ENCODE measurements around the gene EHHADH.

DNA sequence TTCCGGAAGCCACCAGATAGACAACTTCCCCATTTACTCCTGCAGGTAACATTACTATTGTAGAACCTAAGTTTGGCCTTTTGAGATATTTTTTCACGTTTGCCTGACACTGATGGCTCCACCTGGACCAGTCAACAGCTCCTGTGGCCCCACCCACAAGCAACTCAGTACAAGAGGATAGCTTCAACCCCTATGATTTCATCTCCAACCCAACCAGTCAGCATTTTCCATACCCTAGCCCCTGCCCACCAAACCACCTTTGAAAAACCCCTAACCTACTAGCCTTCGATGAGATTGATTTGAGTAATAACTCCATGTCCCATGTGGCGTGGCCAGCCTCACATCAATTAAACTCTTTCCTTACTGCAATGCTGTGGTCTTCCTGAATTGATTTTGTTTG lies 950 bp upstream of the EHHADH start:
- TF ChIP-seq, protein P1, sequence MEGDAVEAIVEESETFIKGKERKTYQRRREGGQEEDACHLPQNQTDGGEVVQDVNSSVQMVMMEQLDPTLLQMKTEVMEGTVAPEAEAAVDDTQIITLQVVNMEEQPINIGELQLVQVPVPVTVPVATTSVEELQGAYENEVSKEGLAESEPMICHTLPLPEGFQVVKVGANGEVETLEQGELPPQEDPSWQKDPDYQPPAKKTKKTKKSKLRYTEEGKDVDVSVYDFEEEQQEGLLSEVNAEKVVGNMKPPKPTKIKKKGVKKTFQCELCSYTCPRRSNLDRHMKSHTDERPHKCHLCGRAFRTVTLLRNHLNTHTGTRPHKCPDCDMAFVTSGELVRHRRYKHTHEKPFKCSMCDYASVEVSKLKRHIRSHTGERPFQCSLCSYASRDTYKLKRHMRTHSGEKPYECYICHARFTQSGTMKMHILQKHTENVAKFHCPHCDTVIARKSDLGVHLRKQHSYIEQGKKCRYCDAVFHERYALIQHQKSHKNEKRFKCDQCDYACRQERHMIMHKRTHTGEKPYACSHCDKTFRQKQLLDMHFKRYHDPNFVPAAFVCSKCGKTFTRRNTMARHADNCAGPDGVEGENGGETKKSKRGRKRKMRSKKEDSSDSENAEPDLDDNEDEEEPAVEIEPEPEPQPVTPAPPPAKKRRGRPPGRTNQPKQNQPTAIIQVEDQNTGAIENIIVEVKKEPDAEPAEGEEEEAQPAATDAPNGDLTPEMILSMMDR (IDR thresholded peaks at IDR 0.05): no peak
- TF ChIP-seq, protein P2, sequence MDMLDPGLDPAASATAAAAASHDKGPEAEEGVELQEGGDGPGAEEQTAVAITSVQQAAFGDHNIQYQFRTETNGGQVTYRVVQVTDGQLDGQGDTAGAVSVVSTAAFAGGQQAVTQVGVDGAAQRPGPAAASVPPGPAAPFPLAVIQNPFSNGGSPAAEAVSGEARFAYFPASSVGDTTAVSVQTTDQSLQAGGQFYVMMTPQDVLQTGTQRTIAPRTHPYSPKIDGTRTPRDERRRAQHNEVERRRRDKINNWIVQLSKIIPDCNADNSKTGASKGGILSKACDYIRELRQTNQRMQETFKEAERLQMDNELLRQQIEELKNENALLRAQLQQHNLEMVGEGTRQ (IDR thresholded peaks at IDR 0.05; ENCODE audit: borderline replicate concordance, low read depth, low read length): no peak
- TF ChIP-seq RCOR1 (IDR thresholded peaks at IDR 0.05; ENCODE audit: low read length) (no peak), FOXM1 (IDR thresholded peaks at IDR 0.05; ENCODE audit: low read depth) (no peak), JUND (IDR thresholded peaks at IDR 0.05) (no peak), EP300 (IDR thresholded peaks at IDR 0.05; ENCODE audit: borderline replicate concordance in 1 of 2, low read depth in 1 of 2, low read length in 1 of 2) (no peak), RXRA (IDR thresholded peaks at IDR 0.05; ENCODE audit: borderline replicate concordance, low read depth) (no peak), MEF2A (IDR thresholded peaks at IDR 0.05; ENCODE audit: borderline replicate concordance, low read depth) (no peak), POLR2AphosphoS5 (IDR thresholded peaks at IDR 0.05; ENCODE audit: low read depth, low read length) (no peak), RFX5 (IDR thresholded peaks at IDR 0.05; ENCODE audit: low read length) (no peak)
